GM20000 (cell line): ENCODE results near the gene LGR5.

ENCODE experiments used
- DNase-seq: peaks from one replicate; pipeline ENCODE4 v3.0.0; 2012; ENCODE audit warnings: low spot score
- CTCF ChIP-seq: IDR thresholded peaks from 2 replicates; pipeline ENCODE4 v1.5.1; 2012; ENCODE audit warnings: mild to moderate bottlenecking, control low read depth; ENCODE audit errors: extremely low read depth, missing control alignments

Gene LGR5

DNA sequence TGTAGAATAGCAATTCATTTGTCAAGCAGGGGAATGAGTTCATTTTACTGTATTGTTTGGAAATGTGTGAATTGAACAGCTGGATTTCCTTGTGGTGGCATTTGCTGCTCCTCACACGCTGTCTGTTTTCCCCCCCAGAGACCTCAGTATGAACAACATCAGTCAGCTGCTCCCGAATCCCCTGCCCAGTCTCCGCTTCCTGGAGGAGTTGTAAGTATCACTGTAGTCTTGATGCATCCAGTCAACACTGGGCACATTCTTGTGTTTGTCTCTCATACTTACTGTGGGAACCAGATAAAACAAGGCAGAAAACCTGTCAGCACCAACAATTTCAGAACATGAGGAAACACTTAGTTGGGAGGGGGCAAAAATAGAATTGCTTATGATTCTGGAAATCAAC, 64.9 kb downstream of the LGR5 start:
- no peak for DNase-seq
- TF ChIP-seq CTCF = no peak

DNA sequence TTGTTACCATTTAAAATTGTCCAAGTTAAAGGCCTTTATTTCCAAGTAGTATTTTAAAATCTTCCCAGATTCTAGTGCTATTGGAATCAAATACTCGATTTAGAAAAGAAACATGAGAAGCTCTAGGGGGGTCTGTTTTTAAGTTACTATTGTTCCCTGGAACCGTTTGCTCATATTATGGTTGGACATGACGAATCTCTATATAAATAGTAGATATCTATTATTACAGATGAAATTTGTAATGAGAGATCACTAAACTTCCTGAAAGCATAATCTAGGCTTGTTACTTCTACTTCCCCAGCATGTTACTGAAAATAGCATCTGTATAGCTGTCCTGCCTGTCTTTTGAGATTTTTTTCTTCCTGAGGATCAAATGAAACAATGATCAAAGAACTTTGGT, 70.1 kb downstream of the LGR5 start:
- DNase-seq = no peak
- TF ChIP-seq CTCF = no peak

DNA sequence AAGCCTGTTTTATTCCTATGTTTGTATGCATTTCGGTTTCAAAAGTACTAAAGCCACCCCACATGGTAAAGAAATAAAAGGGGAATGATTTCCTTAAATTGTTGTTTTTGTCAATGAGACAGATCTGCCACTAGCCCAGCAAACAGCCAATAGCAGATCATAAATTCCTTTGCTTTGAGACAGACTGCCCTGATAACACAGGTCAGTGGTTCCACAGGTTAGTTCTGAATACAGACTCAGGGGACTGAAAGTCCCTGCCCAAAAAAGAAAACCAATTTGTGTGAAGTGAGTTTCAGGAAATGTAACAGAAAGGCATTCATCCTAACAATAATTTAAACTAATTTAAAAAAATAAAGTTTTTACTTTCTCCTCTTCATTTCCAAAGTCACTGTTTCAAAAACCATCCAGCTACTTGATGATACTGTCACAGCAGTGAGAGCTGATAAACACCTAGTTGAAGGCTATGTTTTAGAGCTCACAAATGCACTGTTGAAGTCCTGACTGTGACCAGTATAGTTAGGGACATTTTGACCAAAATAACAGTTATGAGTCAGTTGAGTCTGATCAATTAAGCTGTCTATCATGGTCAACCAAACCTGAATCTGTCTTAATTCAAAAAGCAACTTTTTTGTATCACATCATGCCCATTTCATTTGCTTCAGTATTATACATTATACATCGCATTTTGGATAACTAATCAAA, 77.7 kb downstream of the LGR5 start:
- no peak for DNase-seq
- TF ChIP-seq CTCF = no peak

DNA sequence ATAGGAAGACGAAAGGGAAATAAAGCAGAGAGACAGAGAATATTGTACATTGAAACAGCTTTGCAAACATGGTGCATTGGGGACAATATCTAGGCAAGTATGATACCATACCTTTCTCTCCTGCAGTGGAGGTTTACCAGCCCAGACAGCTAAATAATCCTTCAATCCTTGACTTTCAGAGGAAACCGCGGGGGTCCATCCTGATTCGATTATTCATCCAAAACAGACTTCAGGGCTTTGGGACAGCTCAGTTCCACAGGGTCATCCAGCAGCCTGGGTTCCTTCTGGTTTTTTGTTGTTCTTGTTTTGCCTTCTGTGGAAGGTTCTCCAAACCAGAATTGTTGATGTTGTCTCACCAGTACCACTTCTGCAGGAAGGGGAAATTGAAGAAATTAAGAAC, 81.5 kb downstream of the LGR5 start:
- no peak for TF ChIP-seq CTCF

GRCh38 chr12:71524626-71525025, 85.0 kb downstream of the LGR5 start:
- no peak for TF ChIP-seq CTCF
- no peak for DNase-seq

More for the DNA sequence above, 81.5 kb downstream of the LGR5 start:
- no peak for DNase-seq

GRCh38 chr12:71533703-71534102, 94.1 kb downstream of the LGR5 start:
- no peak for DNase-seq
- no peak for TF ChIP-seq CTCF

- DNase-seq = no peak
Measured at GRCh38 chr12:71536279-71536938, 96.8 kb downstream of the LGR5 start.

More at GRCh38 chr12:71536279-71536938, 96.8 kb downstream of the LGR5 start:
- TF ChIP-seq CTCF = no peak
